ENCODE measurements around the gene NMUR2.

NMUR2 gene

GRCh38 chr5:152376886-152377285, 28.2 kb downstream of the NMUR2 start:
- Histone ChIP-seq H3K9ac (no peak overlapping the region), H2AFZ (no peak overlapping the region), H3K4me2 (ENCODE audit: low read length) (no peak overlapping the region), H3K4me1 (no peaks in the 10 kb centered on the region), H3K4me3 (ENCODE audit: low read depth, low read length) (no peak overlapping the region), H3K36me3 (ENCODE audit: control insufficient read depth, insufficient read depth, low read length) (no peaks in the 10 kb centered on the region), H3K9me3 (ENCODE audit: control insufficient read depth, low read length) (no peaks in the 10 kb centered on the region), H3K27me3 (ENCODE audit: control insufficient read depth, insufficient read depth, low read length) (no peaks in the 10 kb centered on the region), H3K27ac (no peak overlapping the region), H3K79me2 (no peaks in the 10 kb centered on the region)
- TF ChIP-seq CTCF (IDR thresholded peaks at IDR 0.05): no peak

- no peaks in the 10 kb centered on the region for H3K27me3 ChIP-seq (ENCODE audit: control insufficient read depth, insufficient read depth, low read length)
- H3K9ac ChIP-seq: no peak overlapping the region
- H3K36me3 ChIP-seq (ENCODE audit: control insufficient read depth, insufficient read depth, low read length): no peaks in the 10 kb centered on the region
- H3K79me2 ChIP-seq: no peaks in the 10 kb centered on the region
- no peak overlapping the region for H2AFZ ChIP-seq
- no peaks in the 10 kb centered on the region for H3K9me3 ChIP-seq (ENCODE audit: control insufficient read depth, low read length)
- H3K4me1 ChIP-seq: no peaks in the 10 kb centered on the region
- TF ChIP-seq CTCF (IDR thresholded peaks at IDR 0.05): no peak
- no peak overlapping the region for H3K27ac ChIP-seq
- no peak overlapping the region for H3K4me2 ChIP-seq (ENCODE audit: low read length)
- H3K4me3 ChIP-seq (ENCODE audit: low read depth, low read length): no peak overlapping the region
Observed at GRCh38 chr5:152374711-152375275, 30.3 kb downstream of the NMUR2 start.

GRCh38 chr5:152372875-152373274, 32.2 kb downstream of the NMUR2 start:
- Histone ChIP-seq H3K27me3 (ENCODE audit: control insufficient read depth, insufficient read depth, low read length) (no peaks in the 10 kb centered on the region), H3K27ac (no peak overlapping the region), H3K4me1 (no peaks in the 10 kb centered on the region), H3K9ac (no peak overlapping the region), H3K4me3 (ENCODE audit: low read depth, low read length) (no peak overlapping the region), H2AFZ (no peak overlapping the region), H3K9me3 (ENCODE audit: control insufficient read depth, low read length) (no peaks in the 10 kb centered on the region), H3K79me2 (no peaks in the 10 kb centered on the region), H3K4me2 (ENCODE audit: low read length) (no peak overlapping the region), H3K36me3 (ENCODE audit: control insufficient read depth, insufficient read depth, low read length) (no peaks in the 10 kb centered on the region)
- TF ChIP-seq CTCF (IDR thresholded peaks at IDR 0.05): no peak

GRCh38 chr5:152369298-152369697, 35.8 kb downstream of the NMUR2 start:
- Histone ChIP-seq H3K79me2 (no peaks in the 10 kb centered on the region), H3K4me3 (ENCODE audit: low read depth, low read length) (no peak overlapping the region), H3K36me3 (ENCODE audit: control insufficient read depth, insufficient read depth, low read length) (no peaks in the 10 kb centered on the region), H3K4me1 (no peaks in the 10 kb centered on the region), H3K27me3 (ENCODE audit: control insufficient read depth, insufficient read depth, low read length) (no peaks in the 10 kb centered on the region), H3K9me3 (ENCODE audit: control insufficient read depth, low read length) (no peaks in the 10 kb centered on the region), H2AFZ (no peak overlapping the region), H3K9ac (no peak overlapping the region), H3K27ac (no peak overlapping the region), H3K4me2 (ENCODE audit: low read length) (no peak overlapping the region)
- no peak for TF ChIP-seq CTCF (IDR thresholded peaks at IDR 0.05)

GRCh38 chr5:152367554-152367953, 37.5 kb downstream of the NMUR2 start:
- no peaks in the 10 kb centered on the region for H3K9me3 ChIP-seq (ENCODE audit: control insufficient read depth, low read length)
- no peak overlapping the region for H3K27ac ChIP-seq
- no peak overlapping the region for H2AFZ ChIP-seq
- no peak overlapping the region for H3K4me2 ChIP-seq (ENCODE audit: low read length)
- no peaks in the 10 kb centered on the region for H3K27me3 ChIP-seq (ENCODE audit: control insufficient read depth, insufficient read depth, low read length)
- no peaks in the 10 kb centered on the region for H3K79me2 ChIP-seq
- no peak overlapping the region for H3K4me3 ChIP-seq (ENCODE audit: low read depth, low read length)
- no peak for TF ChIP-seq CTCF (IDR thresholded peaks at IDR 0.05)
- H3K4me1 ChIP-seq: no peaks in the 10 kb centered on the region
- H3K36me3 ChIP-seq (ENCODE audit: control insufficient read depth, insufficient read depth, low read length): no peaks in the 10 kb centered on the region
- H3K9ac ChIP-seq: no peak overlapping the region

All from parathyroid adenoma (tissue), 2 donors.